T-helper 1 cell (primary cell): ENCODE data around the gene DICER1.

Experiments
- DNase-seq, 5 donors: peaks; one replicate each; pipeline ENCODE4 v3.0.0-alpha.2; 2012 to 2020

Gene DICER1

GRCh38 chr14:95122621-95122945 is 34.7 kb downstream of the DICER1 start:
- no peak for DNase-seq

GRCh38 chr14:95121911-95122620 is 35.3 kb downstream of the DICER1 start:
- no peak for DNase-seq

GRCh38 chr14:95119336-95119735 is 38.0 kb downstream of the DICER1 start:
- no peak for DNase-seq

GRCh38 chr14:95117937-95118721 is 39.2 kb downstream of the DICER1 start:
- DNase-seq, result no peak

- DNase-seq, result no peak
Observed at GRCh38 chr14:95113476-95113875, 43.9 kb downstream of the DICER1 start.

- no peak for DNase-seq
Observed at GRCh38 chr14:95111507-95112164, 45.7 kb downstream of the DICER1 start.

- no peak for DNase-seq
Observed at GRCh38 chr14:95110178-95110577, 47.2 kb downstream of the DICER1 start.

GRCh38 chr14:95107711-95108110 is 49.6 kb downstream of the DICER1 start:
- DNase-seq, result no peak

GRCh38 chr14:95106971-95107370 is 50.4 kb downstream of the DICER1 start:
- DNase-seq, result no peak

GRCh38 chr14:95104911-95105310 is 52.4 kb downstream of the DICER1 start:
- no peak for DNase-seq

- no peak for DNase-seq
Observed at GRCh38 chr14:95102680-95103044, 54.7 kb downstream of the DICER1 start.

- no peak for DNase-seq
Observed at GRCh38 chr14:95101736-95102679, 55.3 kb downstream of the DICER1 start.

- DNase-seq, result peak in 3 of 5 donors; percentile 9 to 17 (median 15)
Observed at GRCh38 chr14:95098984-95099599, 58.2 kb downstream of the DICER1 start.

GRCh38 chr14:95097385-95097784 is 59.9 kb downstream of the DICER1 start:
- DNase-seq, result no peak

- DNase-seq, result no peak
Observed at GRCh38 chr14:95096476-95096875, 60.9 kb downstream of the DICER1 start.

GRCh38 chr14:95095996-95096395 is 61.3 kb downstream of the DICER1 start:
- DNase-seq, result no peak

- DNase-seq, result no peak
Observed at GRCh38 chr14:95092723-95093122, 64.6 kb downstream of the DICER1 start.

GRCh38 chr14:95091581-95091980 is 65.7 kb downstream of the DICER1 start:
- no peak for DNase-seq

- no peak for DNase-seq
Observed at GRCh38 chr14:95088665-95089064, 68.7 kb downstream of the DICER1 start.

GRCh38 chr14:95087619-95088018 is 69.7 kb downstream of the DICER1 start:
- no peak for DNase-seq

- no peak for DNase-seq
Observed at GRCh38 chr14:95085321-95085720, 72.0 kb downstream of the DICER1 start.

GRCh38 chr14:95078867-95079266 is 78.5 kb downstream of the DICER1 start:
- DNase-seq, result no peak
